ENCODE measurements around the gene MTHFD1L.

DNA sequence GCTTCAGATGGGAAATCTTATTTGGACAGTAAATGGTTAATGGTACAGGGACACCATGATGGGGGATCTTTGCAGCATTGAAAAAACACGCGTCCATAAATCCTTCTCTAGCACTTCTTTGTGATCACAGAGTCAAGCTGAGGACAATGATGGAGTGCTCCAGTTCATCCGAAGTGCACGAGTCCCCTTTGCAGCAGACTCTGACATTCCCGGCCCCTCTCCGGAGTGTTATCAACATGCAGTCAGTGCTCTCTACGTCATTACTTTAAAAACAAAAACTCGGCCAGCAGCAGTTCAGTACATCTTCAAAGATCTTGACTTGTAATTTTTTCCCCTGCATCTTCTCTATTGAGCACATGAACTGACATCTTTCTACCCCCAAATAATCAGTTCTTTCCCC, 188.8 kb downstream of the MTHFD1L start:
- TF ChIP-seq, protein P1, sequence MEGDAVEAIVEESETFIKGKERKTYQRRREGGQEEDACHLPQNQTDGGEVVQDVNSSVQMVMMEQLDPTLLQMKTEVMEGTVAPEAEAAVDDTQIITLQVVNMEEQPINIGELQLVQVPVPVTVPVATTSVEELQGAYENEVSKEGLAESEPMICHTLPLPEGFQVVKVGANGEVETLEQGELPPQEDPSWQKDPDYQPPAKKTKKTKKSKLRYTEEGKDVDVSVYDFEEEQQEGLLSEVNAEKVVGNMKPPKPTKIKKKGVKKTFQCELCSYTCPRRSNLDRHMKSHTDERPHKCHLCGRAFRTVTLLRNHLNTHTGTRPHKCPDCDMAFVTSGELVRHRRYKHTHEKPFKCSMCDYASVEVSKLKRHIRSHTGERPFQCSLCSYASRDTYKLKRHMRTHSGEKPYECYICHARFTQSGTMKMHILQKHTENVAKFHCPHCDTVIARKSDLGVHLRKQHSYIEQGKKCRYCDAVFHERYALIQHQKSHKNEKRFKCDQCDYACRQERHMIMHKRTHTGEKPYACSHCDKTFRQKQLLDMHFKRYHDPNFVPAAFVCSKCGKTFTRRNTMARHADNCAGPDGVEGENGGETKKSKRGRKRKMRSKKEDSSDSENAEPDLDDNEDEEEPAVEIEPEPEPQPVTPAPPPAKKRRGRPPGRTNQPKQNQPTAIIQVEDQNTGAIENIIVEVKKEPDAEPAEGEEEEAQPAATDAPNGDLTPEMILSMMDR (conservative IDR thresholded peaks at IDR 0.05; ENCODE audit: low read length) = no peak
- no peak for TF ChIP-seq EZH2phosphoT487 (IDR thresholded peaks at IDR 0.05; ENCODE audit: borderline replicate concordance)
